GOT3 (cell line): ENCODE results near the gene SIX5.
"Not testable (repeated sequence)": the region's sequence is repeated elsewhere in the genome, so short reads cannot be mapped to it uniquely, and the experiment has no call there.

Experiments
- DNase-seq: peaks from one replicate; lab custom pipeline; 2025; ENCODE audit warnings: mixed read lengths; lab: John Stamatoyannopoulos, UW

SIX5 gene

GRCh38 chr19:45753548-45753947 lies 15.5 kb downstream of the SIX5 start:
- no peak for DNase-seq

- DNase-seq: no peak
Observed at GRCh38 chr19:45752639-45753038, 16.4 kb downstream of the SIX5 start.

- DNase-seq: not testable (repeated sequence)
Observed at GRCh38 chr19:45751483-45751882, 17.6 kb downstream of the SIX5 start.

- no peak for DNase-seq
Observed at GRCh38 chr19:45747513-45747912, 21.5 kb downstream of the SIX5 start.

GRCh38 chr19:45746866-45747265 lies 22.2 kb downstream of the SIX5 start:
- DNase-seq: no peak

GRCh38 chr19:45745606-45746005 lies 23.4 kb downstream of the SIX5 start:
- no peak for DNase-seq

- no peak for DNase-seq
Observed at GRCh38 chr19:45742969-45743368, 26.1 kb downstream of the SIX5 start.

- DNase-seq: no peak
Observed at GRCh38 chr19:45739498-45740439, 29.3 kb downstream of the SIX5 start.

GRCh38 chr19:45733160-45733810 lies 35.8 kb downstream of the SIX5 start, which contains the start of gene MEIOSIN:
TSS of gene MEIOSIN (plus strand) at chr19:45733439. CDS start at chr19:45735377, 1,938 bp downstream.
- DNase-seq: no peak

GRCh38 chr19:45730368-45731288 lies 38.4 kb downstream of the SIX5 start, which contains the start of gene FBXO46:
TSS of gene FBXO46 (minus strand) at chr19:45730896. CDS start at chr19:45713495, 17,401 bp downstream.
- DNase-seq: peak; percentile 86

GRCh38 chr19:45729800-45730290 lies 39.2 kb downstream of the SIX5 start:
- no peak for DNase-seq

GRCh38 chr19:45728683-45729082 lies 40.4 kb downstream of the SIX5 start:
- not testable (repeated sequence) for DNase-seq

GRCh38 chr19:45720065-45720464 lies 49.0 kb downstream of the SIX5 start:
- not testable (repeated sequence) for DNase-seq

GRCh38 chr19:45717983-45718650 lies 50.9 kb downstream of the SIX5 start:
- DNase-seq: no peak

GRCh38 chr19:45717131-45717982 lies 51.7 kb downstream of the SIX5 start:
- peak; percentile 91 for DNase-seq

GRCh38 chr19:45716359-45717130 lies 52.5 kb downstream of the SIX5 start:
- DNase-seq: no peak

- DNase-seq: no peak
Observed at GRCh38 chr19:45715139-45715538, 53.9 kb downstream of the SIX5 start.
